A549 (cell line): Measurements from ENCODE around the gene TMEM183A.

Source experiments
- HOXA7 ChIP-seq: fragments of 250-450 bp; sonication (Bioruptor Pico); IDR thresholded peaks from 2 replicates; pipeline ENCODE4 v1.5.0; 2020; ENCODE audit warnings: mild to moderate bottlenecking, moderate library complexity
- PHF8 ChIP-seq: fragments of 200-600 bp; sonication (generic); IDR thresholded peaks from 2 replicates; pipeline ENCODE4 v1.6.1; 2016; ENCODE audit warnings: low read depth, mild to moderate bottlenecking, antibody characterized with exemption, moderate library complexity, borderline replicate concordance
- TF ChIP-seq, protein P1 (sequence below): IDR thresholded peaks from 2 replicates; pipeline ENCODE4 v1.6.1; 2012; ENCODE audit warnings: low read depth, borderline replicate concordance

DNA sequence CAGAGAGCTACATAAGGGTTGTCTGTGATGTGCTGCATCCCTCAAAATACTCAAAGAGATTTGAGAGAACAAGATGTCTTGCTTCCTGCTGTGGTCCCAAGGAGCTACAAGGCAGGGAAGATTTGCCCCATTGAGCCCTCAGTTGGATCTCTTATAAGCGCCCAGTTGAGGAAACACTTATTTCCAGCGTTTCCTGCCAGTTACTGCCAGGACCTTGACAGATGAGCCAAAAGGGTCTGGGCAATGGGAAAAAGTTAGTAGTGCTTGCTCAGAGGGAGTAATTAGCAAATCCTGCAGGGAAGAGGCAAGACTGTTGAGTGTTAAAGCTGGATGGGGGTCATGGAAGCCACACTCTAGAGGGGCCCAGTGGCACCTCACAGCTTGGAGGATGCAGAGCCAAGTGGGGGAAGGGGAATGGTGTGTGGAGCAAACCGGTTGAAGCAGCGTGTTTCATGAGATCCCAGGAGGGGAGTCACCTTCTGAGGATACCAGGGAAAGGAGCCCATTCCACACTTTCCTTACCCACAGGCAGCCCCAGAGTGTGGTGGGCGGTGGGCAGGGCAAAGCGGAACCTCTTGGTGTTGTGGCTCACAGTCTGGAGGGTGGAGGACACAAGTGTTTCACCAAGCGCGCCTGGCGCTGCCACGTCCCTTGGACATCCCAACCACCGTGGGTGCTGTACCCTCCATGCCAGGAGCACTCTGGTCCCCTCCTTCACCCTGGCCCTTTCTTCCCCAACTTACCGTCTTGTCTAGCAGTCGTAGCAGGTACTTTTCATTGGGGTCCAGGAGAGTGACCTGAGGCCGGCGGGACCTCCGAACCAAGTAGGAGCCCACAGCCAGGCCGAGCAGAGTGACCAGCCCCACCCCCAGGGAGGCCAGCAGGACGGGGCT, 40.9 kb upstream of the TMEM183A start:
- no peak for TF ChIP-seq PHF8
- TF ChIP-seq, protein P1, sequence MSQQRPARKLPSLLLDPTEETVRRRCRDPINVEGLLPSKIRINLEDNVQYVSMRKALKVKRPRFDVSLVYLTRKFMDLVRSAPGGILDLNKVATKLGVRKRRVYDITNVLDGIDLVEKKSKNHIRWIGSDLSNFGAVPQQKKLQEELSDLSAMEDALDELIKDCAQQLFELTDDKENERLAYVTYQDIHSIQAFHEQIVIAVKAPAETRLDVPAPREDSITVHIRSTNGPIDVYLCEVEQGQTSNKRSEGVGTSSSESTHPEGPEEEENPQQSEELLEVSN = no peak
- TF ChIP-seq HOXA7 (CRISPR knock-in tag) = no peak
